COLO668 (cell line): Measurements from ENCODE around the gene ARHGAP8.
A peak's percentile ranks its signal among the peaks of the same experiment; 100 is the strongest.
"Not testable (repeated sequence)": the region's sequence is repeated elsewhere in the genome, so short reads cannot be mapped to it uniquely, and the experiment has no call there.

Source experiments
- DNase-seq: peaks from one replicate; lab custom pipeline; 2025; ENCODE audit not compliant: unreplicated experiment; lab: John Stamatoyannopoulos, UW

Gene ARHGAP8

DNA sequence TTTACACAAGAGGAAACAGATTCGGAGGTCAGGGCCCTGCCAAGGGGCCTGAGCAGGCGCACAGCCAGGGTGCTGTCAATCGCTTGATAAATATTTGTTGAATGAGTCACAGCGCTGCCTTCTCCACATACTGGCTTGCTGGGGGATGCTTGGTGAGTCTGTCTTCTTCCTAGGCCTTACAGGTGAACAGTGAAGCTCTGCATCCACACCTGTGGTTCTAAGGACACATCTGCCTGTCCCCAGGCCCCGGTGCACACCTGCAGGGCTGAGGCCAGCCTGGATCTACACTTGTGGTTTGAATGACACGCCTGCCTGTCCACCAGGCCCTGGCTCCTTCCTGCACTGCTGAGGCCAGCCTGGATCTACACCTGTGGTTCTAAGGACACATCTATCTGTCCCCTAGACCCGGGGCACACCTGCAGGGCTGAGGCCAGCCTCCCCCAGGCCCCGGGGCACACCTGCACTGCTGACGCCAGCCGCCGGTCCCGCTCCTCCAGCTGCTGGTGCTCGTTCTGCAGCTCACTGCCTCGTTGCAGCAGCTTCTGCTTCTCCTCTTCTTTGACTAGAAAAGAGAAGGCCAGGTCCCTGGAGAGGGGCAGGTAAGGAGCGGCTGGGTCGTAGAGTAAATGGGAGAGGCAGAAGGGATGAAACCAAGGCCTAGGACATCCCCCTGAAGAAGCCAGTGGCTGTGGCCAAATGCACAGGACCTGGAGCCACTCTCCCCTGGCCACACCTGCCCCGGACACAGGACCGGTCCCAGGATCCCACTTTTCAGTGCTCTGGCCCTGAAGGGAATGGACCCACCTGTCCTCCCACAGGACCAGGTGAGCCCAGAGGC lies 132.8 kb downstream of the ARHGAP8 start:
- DNase-seq: peak; percentile 92

DNA sequence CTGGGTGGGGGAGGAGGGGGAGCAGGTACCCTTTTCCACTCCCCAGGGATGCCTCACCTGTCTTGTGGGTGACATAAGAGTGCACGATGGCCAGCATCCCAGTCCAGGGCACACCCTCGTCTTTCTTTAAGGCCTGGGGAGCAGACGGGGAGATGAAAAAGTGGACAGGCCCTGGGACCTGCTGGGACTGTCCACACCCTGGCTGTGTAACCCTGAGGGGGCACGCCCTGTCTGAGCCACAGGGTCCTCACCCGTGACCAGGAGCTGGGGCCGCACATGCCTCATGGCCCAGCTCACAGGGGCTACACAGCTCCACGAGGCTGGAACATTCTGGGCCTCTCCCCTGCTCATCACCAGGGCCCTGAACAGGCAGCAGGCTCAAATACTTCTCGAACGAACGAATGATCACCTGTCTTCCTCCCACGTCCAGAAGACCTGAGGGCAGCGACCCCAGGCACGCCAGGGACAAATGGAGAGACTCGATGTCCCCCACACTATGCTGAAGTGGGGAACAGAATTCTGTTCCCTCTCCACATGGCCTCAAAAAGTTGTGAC lies 133.5 kb downstream of the ARHGAP8 start:
- no peak for DNase-seq

DNA sequence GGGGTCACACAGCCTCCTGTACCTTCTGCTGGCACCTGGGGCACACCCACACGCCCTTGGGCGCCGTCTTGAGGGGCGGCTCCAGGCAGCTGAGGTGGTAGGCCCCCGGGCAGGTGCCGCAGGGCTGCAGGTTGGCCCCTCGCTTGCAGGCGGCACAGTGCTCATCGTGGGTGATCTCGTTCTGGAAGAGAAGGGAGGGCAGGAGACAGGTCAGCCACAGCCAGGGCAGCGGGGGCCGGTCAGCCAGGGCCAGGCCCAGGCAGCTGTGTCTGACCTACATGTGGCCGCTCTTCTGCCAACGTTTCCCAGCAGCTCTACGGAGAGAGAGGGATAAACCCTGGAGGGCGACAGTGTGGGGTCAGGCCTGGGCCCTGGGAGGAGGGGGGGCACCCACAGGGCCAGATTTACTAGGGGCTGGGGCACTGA lies 135.6 kb downstream of the ARHGAP8 start:
- no peak for DNase-seq

DNA sequence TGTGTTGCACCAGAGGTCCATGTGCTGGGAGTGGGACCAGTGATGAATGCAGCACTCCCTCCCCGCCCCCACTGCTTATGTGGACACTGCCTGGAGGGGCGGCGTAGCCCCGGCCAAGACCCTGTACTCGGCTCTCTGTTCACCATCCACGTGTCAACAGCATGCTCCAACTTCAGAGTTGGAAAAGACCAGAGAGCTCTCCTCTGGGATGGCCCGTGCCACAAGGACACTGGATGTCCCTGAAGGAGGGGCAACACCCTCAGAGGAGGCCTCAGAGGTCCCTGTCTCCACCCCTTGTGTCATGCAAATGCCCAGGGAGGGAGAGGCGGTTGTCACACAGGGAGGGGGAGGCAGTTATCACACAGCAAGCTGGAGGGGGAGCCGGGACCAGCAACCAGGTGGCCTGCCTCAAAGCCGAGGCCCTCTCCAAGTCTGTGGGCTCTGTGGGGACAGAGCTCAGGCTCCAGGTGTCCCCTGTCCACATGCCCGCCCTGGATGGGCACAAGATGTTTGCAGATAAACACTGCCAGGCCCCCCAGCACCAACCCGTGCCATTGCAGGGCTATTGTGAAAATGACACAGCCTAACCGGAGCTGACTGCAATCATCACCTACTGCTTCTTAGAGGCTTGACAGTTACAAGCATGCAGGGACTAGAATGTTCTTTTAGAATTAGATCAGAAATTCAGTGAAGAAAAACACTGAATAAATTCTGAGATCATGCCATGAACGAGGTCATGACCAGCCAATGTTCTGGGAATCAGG lies 136.3 kb downstream of the ARHGAP8 start:
- no peak for DNase-seq

DNA sequence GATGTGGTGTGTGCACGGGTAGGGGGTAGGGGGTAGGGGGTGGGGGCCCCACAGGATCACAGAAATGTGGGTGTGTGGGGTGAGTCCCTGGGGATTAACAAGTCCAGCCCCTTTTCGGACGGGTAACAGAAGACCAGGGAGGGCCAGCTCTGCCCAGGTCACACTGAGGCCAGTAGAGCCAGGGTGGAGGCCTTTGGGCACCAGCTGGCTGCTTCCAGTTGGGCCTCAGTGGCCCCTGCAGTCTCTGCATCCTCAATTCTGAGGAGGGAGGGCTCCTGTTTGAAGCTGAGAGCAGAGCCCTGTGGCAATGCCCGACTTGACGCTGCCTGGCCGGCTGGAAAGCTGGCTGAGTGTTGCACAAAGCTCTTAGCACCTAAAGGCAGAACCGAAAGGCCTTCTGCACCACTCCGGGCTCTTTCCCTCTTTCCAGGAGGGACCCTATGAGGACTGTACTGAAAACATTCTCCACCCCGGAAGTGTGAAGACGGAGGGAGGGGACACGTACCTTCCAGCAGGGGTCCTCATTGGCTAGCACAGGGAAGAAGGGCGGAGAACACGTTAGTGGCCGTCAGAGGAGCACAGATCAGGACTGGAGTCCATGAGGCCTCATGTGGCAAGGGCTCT lies 137.0 kb downstream of the ARHGAP8 start:
- no peak for DNase-seq

DNA sequence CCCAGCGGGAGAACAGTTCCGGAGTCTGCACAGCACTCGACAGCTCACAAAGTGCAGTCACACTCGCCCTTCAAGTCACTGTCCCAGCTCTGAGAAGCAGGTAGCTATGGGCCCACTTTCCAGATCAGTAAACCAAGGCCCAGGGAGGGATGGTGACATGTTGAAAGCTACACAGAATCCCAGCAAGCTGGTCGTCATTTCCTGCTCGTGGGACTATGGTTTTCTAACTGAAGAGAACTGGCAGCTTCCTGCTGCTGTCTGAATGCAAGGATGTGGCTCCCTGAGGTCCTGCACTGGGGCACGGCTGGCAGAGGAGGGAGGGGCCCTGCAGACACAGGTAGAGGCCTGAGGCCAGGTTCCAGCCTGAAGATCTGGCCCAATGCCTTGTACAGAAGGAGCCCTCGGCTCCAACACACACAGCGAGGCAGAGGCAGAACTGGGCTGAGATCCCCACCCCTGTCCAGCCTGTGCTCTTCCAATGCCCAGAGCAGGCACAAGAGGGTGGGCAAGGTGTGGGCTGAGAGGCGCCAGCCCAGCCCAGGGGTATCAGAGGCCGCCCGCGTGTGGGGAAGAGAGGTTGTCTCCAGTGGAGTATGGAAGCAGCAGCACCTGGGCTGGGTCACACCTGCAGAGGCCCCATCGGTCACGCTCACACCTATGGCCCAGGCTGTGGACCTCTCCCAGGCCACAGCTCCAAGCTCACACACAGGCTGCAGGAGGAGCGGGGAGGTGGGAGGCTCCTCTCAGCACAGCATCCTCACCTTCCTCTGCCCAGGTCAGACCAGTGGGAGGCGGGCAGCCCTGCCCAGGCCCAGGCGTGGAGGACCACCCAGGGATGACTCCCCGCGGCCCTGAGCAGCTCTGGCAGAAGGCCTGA lies 138.3 kb downstream of the ARHGAP8 start:
- DNase-seq: no peak

DNA sequence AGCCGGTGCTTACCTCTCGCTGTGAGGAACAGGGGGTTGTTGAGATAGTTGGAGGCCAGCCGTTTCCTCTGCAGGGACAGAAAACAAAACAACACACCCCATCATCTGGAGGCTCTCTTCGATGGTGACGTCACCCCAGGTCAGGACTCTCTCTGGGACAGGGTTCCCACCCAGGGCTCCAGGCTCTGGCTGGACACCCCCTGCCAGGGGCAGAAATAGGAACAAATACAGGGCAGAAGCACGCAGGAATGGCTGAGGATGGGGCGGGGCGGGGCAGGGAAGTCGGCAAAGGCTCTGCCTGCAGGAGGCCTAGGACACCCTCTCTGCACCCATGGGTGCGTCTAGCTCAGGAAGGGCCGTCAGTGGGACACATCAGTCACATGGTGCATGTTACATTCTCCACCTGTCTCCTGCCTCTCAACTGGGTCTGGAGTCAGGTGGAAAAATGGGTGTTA lies 138.9 kb downstream of the ARHGAP8 start:
- DNase-seq: no peak

DNA sequence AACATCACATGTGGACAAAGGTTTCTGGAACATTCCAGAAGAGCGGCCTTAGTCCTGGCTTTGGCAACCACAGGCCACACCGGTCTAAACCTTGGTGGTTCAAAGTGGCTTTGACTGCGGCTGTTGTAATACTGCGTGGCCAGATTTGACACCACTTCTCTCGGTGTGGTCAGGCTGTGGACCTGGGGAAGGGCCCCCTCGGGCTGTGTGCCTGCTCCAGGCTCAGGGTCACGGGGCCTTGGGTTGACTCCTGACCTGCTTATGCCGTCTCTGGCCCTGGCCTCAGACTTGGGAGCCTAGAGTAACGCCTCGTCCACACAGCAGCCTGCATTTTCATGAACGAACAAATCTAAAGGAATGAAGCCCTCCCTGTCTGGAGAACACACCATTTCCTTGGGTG lies 139.4 kb downstream of the ARHGAP8 start:
- DNase-seq: no peak

DNA sequence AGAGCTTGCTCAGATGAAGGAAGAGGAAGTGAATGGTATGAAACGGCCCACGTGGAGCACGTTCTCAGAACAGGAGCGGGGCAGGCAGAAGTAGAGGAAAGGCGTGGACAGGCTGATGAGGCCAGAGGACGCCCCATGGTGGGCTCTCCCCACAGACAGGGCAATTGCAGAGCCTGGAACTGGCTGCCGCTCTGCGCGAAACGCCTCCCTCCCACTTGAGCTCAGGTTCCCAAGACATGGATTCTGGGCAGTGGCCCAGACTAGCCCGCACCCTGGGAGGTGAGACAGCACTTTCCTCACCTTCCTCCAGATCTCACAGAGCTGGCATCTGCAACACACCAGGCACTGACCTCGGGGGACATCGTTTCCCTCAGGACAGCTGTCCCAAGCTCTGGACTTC lies 139.9 kb downstream of the ARHGAP8 start:
- DNase-seq: no peak

DNA sequence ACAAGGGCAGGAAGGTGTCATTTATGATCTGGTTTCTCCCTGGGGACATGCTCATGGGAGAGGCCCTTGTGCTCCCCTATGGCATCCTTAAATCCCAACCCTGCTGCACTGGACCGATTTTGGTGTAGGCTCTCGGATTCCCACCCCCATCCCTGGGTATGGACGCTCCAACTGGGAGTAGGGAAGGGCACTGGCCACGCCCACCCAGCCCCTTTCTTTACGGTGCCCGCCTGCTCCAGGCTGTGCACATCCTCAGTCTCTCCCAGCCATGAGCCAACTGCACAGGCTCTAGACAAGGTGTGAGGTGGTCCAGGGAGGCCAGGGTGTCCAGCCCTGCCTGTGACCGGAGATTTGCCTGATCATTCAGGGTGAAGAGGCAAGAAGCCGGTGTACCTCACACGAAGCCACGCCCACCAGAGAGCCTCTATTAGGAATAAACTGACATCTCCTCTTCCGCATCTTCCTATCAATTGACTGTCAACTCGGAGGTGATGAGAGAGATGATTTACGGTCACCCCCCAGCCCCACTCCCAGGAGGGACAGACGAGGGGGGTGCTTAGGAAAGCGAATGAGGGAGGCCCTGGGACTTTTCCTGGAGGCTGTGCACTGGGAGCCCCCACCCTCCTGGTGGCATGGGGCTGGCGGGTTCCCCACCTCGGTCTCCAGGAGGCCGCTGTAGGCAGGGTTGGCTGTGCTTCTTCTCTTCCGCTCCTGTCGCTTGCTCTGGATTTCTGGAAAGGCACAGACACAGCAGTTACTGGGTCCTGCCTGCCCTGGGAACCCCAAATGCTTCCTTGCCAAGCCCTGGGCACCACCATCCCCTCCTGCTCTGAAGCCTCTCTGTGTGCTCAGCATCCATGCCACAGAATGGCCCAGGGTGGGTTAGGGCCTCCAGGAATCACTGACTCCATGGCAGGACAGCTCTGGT lies 140.7 kb downstream of the ARHGAP8 start:
- no peak for DNase-seq

DNA sequence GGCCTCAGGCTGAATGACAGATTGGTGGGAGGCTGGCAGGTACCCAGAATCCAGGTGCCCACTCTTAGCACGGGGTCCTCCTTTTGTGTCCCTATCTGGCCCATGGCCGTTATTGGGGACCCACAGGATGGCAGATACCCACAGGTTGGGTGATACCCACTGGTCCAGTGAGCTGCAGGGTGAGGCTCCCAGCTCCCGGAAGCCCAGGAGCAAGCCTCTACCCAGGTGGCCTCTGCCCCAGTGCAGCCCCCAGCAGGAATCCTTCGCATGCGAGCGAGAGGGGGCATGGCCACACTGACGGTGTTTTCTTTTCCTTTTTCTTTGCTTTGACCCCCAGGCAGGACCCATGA lies 141.3 kb downstream of the ARHGAP8 start:
- DNase-seq: no peak

DNA sequence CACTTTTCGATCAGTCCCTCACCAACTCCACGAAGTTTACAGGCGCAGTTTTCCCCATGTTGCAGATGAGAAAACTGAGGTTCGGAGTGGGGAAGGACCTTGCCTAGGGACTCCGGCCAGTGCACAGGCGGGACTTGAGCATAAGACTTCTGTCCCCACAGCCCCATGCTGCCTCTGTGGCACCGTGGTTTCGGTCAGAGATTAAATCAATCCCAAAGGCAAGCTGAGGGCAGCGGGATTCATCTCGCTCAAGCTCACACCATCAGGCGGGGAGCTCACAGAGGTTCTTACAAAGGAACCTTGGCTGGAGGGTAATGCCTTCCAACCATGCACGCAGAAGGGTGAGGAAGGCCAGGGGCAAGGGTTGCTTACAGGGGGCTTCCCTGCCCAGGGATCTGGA lies 141.9 kb downstream of the ARHGAP8 start:
- no peak for DNase-seq

DNA sequence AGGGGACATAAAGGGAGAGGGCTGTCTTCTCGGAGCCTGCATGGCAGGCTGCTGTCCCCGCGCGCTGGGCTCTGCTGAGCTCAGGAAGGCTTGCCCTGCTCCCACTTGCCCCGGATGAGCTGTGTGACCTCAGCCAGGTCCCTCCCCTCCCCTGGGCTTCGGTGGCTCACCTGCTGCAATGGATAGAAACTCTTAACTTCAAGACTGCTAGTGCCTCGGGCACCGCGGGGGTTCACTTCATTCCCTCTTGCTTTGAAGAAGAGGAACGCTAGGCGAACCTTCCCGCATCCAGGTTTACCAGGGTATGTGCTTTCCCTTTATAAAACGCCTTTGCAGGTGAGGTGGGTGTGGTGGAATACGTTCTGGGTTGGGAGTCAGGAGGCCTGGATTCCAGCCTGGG lies 142.4 kb downstream of the ARHGAP8 start:
- DNase-seq: no peak

DNA sequence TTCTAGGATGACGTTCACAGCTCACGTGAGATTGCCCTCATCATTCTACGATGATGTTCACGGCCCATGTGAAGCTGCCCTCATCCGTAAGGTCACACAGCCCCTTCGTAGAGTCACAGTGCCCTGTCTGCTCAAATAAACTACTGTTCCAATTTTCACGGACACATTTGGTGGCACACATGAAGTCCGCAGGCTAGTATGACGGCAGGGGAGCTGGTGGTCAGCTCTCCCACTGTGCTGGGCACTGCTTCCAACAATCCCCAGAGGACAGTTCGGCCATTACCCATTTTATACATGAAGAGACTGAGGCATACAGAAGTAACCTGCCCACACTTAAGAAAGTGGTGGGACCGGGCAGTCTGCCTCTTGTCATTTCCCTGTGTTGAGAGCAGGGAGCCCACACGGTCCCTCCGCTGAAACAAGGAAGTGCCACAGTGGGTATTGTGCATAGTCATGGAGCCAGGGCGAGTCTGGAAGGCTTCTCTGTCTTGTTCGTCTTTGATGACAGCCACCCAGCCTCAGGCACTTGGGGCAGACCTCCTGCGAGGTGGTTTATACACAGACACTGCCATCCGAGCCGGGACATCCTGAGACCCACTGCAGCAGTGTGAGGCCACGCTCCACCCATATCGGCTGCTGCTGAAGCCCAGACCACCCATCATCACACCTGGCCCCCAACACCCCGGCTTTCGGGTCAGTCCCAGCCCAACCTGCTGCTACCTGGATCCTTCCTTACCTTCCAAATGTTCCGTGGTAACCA lies 143.1 kb downstream of the ARHGAP8 start:
- no peak for DNase-seq

DNA sequence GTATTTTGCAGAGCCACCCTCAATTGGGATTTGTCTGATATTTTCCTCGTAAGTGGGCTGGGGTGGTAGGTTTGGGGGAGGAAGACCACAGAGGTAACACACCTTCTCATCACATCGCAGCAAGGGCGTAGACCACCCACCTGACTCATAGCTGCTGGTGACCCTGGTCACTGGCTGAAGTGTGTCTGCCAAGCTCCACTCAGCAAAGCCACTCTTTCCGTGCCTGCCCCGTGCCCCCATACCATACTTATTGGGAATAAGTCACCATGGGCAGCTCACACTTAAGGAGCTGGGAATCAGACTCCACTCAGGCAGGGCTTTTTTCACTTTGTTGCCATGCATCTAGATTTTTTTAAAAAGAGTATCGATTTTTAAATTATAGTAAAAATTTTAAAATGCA lies 145.9 kb downstream of the ARHGAP8 start:
- no peak for DNase-seq

DNA sequence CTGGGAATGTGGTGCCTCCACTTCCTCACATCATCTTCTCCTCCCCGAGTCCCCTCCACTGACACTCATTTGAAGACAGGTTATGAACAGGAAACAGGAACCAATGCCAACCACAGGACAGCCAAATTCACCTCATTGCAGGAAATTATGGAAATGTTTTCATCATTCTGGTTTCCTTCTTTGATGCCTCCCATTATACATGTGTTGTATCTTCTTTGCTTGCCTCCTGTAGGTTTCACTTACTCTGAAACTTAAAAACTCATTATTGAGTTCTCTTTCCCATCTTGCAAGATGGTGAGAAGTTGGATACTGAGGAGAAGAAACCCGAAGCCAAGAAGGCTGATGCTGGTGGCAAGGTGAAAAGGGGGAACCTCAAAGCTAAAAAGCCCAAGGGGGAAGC lies 148.9 kb downstream of the ARHGAP8 start:
- no peak for DNase-seq

DNA sequence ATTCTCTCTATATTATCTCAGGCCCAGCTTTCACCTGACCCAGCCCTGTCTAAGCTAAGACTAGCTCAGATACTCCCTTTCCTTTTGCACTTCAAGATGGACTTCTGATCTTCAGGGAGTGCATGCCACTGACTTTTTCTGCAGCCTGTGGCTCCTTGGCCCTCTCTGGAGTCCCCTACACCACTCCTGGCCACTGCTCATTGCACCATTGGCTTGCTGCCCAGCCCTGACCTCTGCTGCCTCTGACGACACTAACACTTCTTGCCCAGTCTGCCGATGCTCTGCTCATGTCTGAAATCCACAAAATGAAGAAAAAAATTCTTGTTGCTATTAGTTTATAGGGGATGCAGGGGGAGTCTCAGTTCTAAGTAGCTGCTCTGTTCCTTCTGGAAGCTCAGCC lies 150.8 kb downstream of the ARHGAP8 start:
- not testable (repeated sequence) for DNase-seq

DNA sequence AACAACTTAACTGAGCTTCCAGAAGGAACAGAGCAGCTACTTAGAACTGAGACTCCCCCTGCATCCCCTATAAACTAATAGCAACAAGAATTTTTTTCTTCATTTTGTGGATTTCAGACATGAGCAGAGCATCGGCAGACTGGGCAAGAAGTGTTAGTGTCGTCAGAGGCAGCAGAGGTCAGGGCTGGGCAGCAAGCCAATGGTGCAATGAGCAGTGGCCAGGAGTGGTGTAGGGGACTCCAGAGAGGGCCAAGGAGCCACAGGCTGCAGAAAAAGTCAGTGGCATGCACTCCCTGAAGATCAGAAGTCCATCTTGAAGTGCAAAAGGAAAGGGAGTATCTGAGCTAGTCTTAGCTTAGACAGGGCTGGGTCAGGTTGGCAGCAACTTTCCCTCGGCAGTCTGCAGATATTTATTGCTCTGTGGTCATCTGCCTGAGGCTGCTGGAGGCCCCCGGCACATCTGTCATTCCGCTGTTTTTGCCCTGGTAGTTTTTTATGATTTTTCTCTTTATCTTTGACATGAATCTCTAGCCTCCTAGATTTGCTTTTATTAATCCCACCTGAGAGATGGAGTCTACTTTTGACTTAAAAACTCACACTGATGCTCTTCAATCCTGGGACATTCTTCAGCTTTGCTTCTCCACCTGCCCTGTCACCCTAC lies 152.2 kb downstream of the ARHGAP8 start:
- DNase-seq: not testable (repeated sequence)
